Gastroesophageal sphincter (tissue), 4 donors: ENCODE data around the gene CFDP1. TPM values are rescaled to one million over a fixed set of nuclear protein-coding genes. Genes with fewer than 3 reads are reported as not detected.
A peak's percentile ranks its signal among the peaks of the same experiment; 100 is the strongest.

Experiments used
- ATAC-seq: fragments of 150-250 bp; one replicate; pipeline ENCODE4 v1.9.1; 2016; ENCODE audit warnings: mild to moderate bottlenecking, moderate library complexity
- H3K27ac ChIP-seq, 4 donors: fragments of 200-600 bp; sonication (generic) in 3 of 4; 1 replicate in 3 of 4; 2 replicates in 1 of 4; pipeline ENCODE4 v1.5.1; 2016 to 2019
- H3K27me3 ChIP-seq: fragments of 200-600 bp; sonication (generic); one replicate; pipeline ENCODE4 v1.5.1; 2019
- H3K36me3 ChIP-seq, 2 donors: fragments of 200-600 bp; sonication (generic); one replicate each; pipeline ENCODE4 v1.5.1; 2019; ENCODE audit warnings: control low read depth in 1 of 2
- H3K4me1 ChIP-seq, 3 donors: fragments of 200-600 bp; sonication (generic); 1 replicate in 2 of 3; 2 replicates in 1 of 3; pipeline ENCODE4 v1.5.1; 2016 to 2019; ENCODE audit warnings: control low read depth in 2 of 3
- H3K4me3 ChIP-seq, 2 donors: fragments of 200-600 bp; sonication (generic); one replicate each; pipeline ENCODE4 v1.5.1; 2019; ENCODE audit warnings: mild to moderate bottlenecking in 1 of 2, moderate library complexity in 1 of 2
- H3K9me3 ChIP-seq, 3 donors: fragments of 200-600 bp; sonication (generic); one replicate each; pipeline ENCODE4 v1.5.1; 2017 to 2019; ENCODE audit warnings: control low read depth in 2 of 3
- EP300 ChIP-seq: sonication (generic); formaldehyde crosslinking; IDR thresholded peaks from one replicate; pipeline ENCODE4 v1.6.1; 2017; ENCODE audit warnings: antibody characterized with exemption, mild to moderate bottlenecking
- POLR2A ChIP-seq, 2 donors: fragments of 450-650 bp; IDR thresholded peaks; one replicate each; pipeline ENCODE4 v1.6.1; 2017; ENCODE audit warnings: antibody characterized with exemption in 2 of 2, mild to moderate bottlenecking in 2 of 2, moderate library complexity in 1 of 2
- POLR2AphosphoS5 ChIP-seq: sonication (generic); formaldehyde crosslinking; IDR thresholded peaks from one replicate; pipeline ENCODE4 v1.6.1; 2017; ENCODE audit warnings: antibody characterized with exemption
- WGBS, 2 donors: methylation state at CpG; one replicate each; pipeline ENCODE4 v1.1.5; 2018; ENCODE audit warnings: low coverage in 1 of 2; 5-methylcytosine and 5-hydroxymethylcytosine counted together
- total RNA-seq, 4 donors: library from RNA; depleted of rRNA; stranded (reverse); fragments of >200 nt; gene quantifications; one replicate each; pipeline ENCODE4 v1.1.0, GENCODE V29; 2016
- TF ChIP-seq, protein P1 (sequence below), 4 experiments: fragments of 200-600 bp in 2 of 4; fragments of 450-650 bp in 2 of 4; sonication (generic) in 1 of 4; IDR thresholded peaks; one replicate each; pipeline ENCODE4 v1.5.1; 2017 to 2019; ENCODE audit warnings: antibody characterized with exemption in 4 of 4, mild to moderate bottlenecking in 2 of 4, moderate library complexity in 2 of 4

CFDP1 gene
- total RNA-seq, 4 donors from 2014 or later, result 45.1 to 70.0 (median 50.0) TPM

DNA sequence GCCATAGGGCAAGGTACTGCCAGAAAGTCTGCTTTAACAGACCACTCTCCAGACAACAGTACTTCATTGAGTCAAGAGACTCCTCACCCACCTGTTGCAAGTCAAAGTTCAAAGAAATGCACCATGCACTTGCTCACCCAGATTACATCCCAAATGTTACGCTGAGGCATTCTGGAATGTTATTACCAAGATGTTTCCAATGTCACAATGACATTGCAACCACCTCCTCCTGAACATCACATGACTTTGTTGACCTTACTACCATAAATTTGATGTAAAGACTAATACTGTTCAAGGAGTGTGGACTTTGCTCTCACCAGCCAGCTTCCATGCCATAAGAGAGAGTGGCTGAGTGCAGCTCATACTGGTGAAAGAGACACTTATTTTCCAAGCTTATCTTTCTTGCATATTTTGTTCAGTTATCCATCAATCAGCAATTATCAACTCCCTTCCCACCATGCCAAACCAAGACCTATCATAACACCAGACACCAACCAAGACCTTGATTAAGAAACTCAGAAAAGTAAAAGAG is 123.3 kb downstream of the CFDP1 start:
- Histone ChIP-seq H3K27ac (no peak overlapping the region), H3K9me3 (no peaks in the 10 kb centered on the region), H3K4me3 (no peak overlapping the region), H3K36me3 (peaks cover 0 to 13% of the 10 kb centered on the region in 2 donors), H3K4me1 (peaks cover 9 to 48% (median 12%) of the 10 kb centered on the region in 3 donors), H3K27me3 (no peaks in the 10 kb centered on the region)
- WGBS, 2 donors, result 86 to 93% methylated on average over 1 of the region's 1 CpG
- ATAC-seq, result no peak
- TF ChIP-seq POLR2AphosphoS5, result no peak
- no peak for TF ChIP-seq POLR2A (IDR thresholded peaks at IDR 0.05)
- TF ChIP-seq, protein P1, sequence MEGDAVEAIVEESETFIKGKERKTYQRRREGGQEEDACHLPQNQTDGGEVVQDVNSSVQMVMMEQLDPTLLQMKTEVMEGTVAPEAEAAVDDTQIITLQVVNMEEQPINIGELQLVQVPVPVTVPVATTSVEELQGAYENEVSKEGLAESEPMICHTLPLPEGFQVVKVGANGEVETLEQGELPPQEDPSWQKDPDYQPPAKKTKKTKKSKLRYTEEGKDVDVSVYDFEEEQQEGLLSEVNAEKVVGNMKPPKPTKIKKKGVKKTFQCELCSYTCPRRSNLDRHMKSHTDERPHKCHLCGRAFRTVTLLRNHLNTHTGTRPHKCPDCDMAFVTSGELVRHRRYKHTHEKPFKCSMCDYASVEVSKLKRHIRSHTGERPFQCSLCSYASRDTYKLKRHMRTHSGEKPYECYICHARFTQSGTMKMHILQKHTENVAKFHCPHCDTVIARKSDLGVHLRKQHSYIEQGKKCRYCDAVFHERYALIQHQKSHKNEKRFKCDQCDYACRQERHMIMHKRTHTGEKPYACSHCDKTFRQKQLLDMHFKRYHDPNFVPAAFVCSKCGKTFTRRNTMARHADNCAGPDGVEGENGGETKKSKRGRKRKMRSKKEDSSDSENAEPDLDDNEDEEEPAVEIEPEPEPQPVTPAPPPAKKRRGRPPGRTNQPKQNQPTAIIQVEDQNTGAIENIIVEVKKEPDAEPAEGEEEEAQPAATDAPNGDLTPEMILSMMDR (IDR thresholded peaks at IDR 0.05), result no peak
- no peak for TF ChIP-seq EP300

DNA sequence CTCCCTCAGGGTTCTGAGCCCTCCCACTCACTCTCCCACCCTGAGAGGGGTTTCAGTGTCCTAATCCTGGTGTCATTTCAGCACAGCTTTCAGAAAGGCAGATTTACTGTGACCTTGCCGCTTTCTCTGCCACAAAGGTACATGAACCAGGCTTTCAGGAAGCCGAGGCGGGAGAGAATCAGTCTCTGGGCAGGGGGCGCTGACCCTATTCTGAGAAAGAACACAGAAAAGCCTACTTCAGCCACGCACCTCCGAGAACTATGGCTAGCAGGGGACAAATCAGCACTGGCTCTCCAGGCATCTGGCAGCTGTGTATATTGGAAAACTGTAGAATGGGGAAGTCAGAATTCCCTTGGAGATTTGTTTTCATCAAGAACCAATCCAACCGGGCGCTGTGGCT is 124.1 kb downstream of the CFDP1 start:
- TF ChIP-seq POLR2AphosphoS5, result no peak
- peaks cover 0 to 22% of the 10 kb centered on the region in 2 donors for H3K36me3 ChIP-seq
- H3K27ac ChIP-seq, result no peak overlapping the region
- no peaks in the 10 kb centered on the region for H3K27me3 ChIP-seq
- 92% methylated on average over 5 of the region's 8 CpGs; no CpG with 5 or more reads in 1 of the 2 donors for WGBS, 2 donors
- no peak overlapping the region for H3K4me3 ChIP-seq
- H3K9me3 ChIP-seq, result no peaks in the 10 kb centered on the region
- peaks cover 11 to 56% (median 17%) of the 10 kb centered on the region in 3 donors for H3K4me1 ChIP-seq
- ATAC-seq, result no peak

GRCh38 chr16:75308011-75308410 is 125.3 kb downstream of the CFDP1 start:
- TF ChIP-seq POLR2AphosphoS5 (no peak), POLR2A (IDR thresholded peaks at IDR 0.05) (no peak), EP300 (no peak)
- TF ChIP-seq, protein P1 (IDR thresholded peaks at IDR 0.05), result no peak
- no peak overlapping the region for H3K27ac ChIP-seq
- no peaks in the 10 kb centered on the region for H3K27me3 ChIP-seq
- WGBS, 2 donors, result 68 to 80% methylated on average over 1 to 2 of the region's 3 CpGs
- peaks cover 0 to 22% of the 10 kb centered on the region in 2 donors for H3K36me3 ChIP-seq
- H3K4me3 ChIP-seq, result no peak overlapping the region
- no peak for ATAC-seq
- no peaks in the 10 kb centered on the region for H3K9me3 ChIP-seq
- peaks cover 11 to 56% (median 17%) of the 10 kb centered on the region in 3 donors for H3K4me1 ChIP-seq

DNA sequence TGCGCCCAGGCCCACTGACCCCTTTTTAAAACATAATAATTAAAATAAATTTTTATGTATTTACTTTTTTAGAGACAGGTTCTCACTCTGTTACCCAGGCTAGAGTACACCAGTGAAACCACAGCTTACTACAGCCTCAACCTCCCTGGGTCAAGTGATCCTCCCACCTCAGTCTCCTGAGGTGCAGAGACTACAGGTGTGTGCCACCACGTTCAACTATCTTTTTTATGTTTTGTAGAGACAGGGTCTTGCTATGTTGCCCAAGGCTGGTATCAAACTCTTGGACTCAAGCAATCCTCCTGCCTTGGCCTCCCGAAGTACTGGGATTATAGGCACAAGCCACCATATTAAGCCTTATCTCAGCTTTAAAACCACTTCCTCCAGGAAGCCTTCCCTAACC is 125.8 kb downstream of the CFDP1 start:
- Histone ChIP-seq H3K27me3 (no peaks in the 10 kb centered on the region), H3K4me3 (no peak overlapping the region), H3K4me1 (peaks cover 11 to 51% (median 17%) of the 10 kb centered on the region in 3 donors), H3K27ac (peak overlapping the region in 1 of 4 donors; percentile 76), H3K36me3 (peaks cover 0 to 24% of the 10 kb centered on the region in 2 donors), H3K9me3 (no peaks in the 10 kb centered on the region)
- 88 to 100% methylated on average over 2 of the region's 3 CpGs for WGBS, 2 donors
- no peak for TF ChIP-seq EP300
- TF ChIP-seq, protein P1 (IDR thresholded peaks at IDR 0.05), result no peak
- no peak for TF ChIP-seq POLR2AphosphoS5
- TF ChIP-seq POLR2A (IDR thresholded peaks at IDR 0.05), result no peak
- no peak for ATAC-seq

GRCh38 chr16:75306099-75306762 is 127.1 kb downstream of the CFDP1 start:
- H3K9me3 ChIP-seq, result no peaks in the 10 kb centered on the region
- H3K27me3 ChIP-seq, result no peaks in the 10 kb centered on the region
- peak overlapping the region; percentile 76 to 83 (median 80) for H3K27ac ChIP-seq
- 55 to 66% methylated on average over 8 to 9 of the region's 9 CpGs for WGBS, 2 donors
- peaks cover 11 to 38% (median 17%) of the 10 kb centered on the region in 3 donors for H3K4me1 ChIP-seq
- no peak for ATAC-seq
- TF ChIP-seq POLR2A (IDR thresholded peaks at IDR 0.05), result no peak
- TF ChIP-seq, protein P1 (IDR thresholded peaks at IDR 0.05), result no peak
- TF ChIP-seq EP300, result no peak
- TF ChIP-seq POLR2AphosphoS5, result no peak
- H3K4me3 ChIP-seq, result no peak overlapping the region
- H3K36me3 ChIP-seq, result peaks cover 0 to 36% of the 10 kb centered on the region in 2 donors
